WTC11 (cell line): ENCODE data around the gene OR1K1. TPM values are rescaled to one million over a fixed set of nuclear protein-coding genes. Genes with fewer than 3 reads are reported as not detected.

Experiments
- AR ChIP-seq: fragments of 250-450 bp; sonication (Bioruptor Pico); IDR thresholded peaks from 2 replicates; pipeline ENCODE4 v1.9.0; 2021; ENCODE audit warnings: mild to moderate bottlenecking
- ATF2 ChIP-seq: sonication (generic); formaldehyde crosslinking; IDR thresholded peaks from 2 replicates; pipeline ENCODE4 v1.8.1; 2022; ENCODE audit warnings: low read depth, missing genetic modification reagents, borderline replicate concordance
- ATF6 ChIP-seq: sonication (generic); formaldehyde crosslinking; IDR thresholded peaks from 2 replicates; pipeline ENCODE4 v1.8.1; 2023; ENCODE audit warnings: mild to moderate bottlenecking, missing genetic modification reagents
- CTCF ChIP-seq: fragments of 200-600 bp; IDR thresholded peaks from 2 replicates; pipeline ENCODE4 v1.8.0; 2022; ENCODE audit warnings: antibody characterized with exemption
- NFE2L1 ChIP-seq: sonication (generic); formaldehyde crosslinking; IDR thresholded peaks from 2 replicates; pipeline ENCODE4 v1.8.1; 2023; ENCODE audit warnings: missing genetic modification reagents
- NR3C1 ChIP-seq: sonication (generic); formaldehyde crosslinking; conservative IDR thresholded peaks from 2 replicates; pipeline ENCODE4 v1.8.1; 2023; ENCODE audit warnings: low read depth, mild to moderate bottlenecking, missing genetic modification reagents
- STAT6 ChIP-seq: sonication (generic); formaldehyde crosslinking; conservative IDR thresholded peaks from 2 replicates; pipeline ENCODE4 v1.8.1; 2023; ENCODE audit warnings: mild to moderate bottlenecking, low read depth, missing genetic modification reagents, moderate library complexity
- USF1 ChIP-seq: sonication (generic); formaldehyde crosslinking; IDR thresholded peaks from 2 replicates; pipeline ENCODE4 v1.8.0; 2022; ENCODE audit warnings: mild to moderate bottlenecking, missing genetic modification reagents
- ZNF263 ChIP-seq: sonication (generic); formaldehyde crosslinking; IDR thresholded peaks from 2 replicates; pipeline ENCODE4 v1.8.1; 2022; ENCODE audit warnings: low read depth, mild to moderate bottlenecking, moderate library complexity, missing genetic modification reagents
- ZNF281 ChIP-seq: sonication (generic); formaldehyde crosslinking; IDR thresholded peaks from 2 replicates; pipeline ENCODE4 v1.8.0; 2023; ENCODE audit warnings: mild to moderate bottlenecking, missing genetic modification reagents
- total RNA-seq: library from RNA; stranded (reverse); gene quantifications from 3 replicates; pipeline ENCODE4 v1.2.3, GENCODE V29; 2021

Gene OR1K1
- total RNA-seq, 1 experiment from 2014 or later, result not detected

GRCh38 chr9:122777935-122778627 is 21.8 kb upstream of the OR1K1 start (continued):
- no peak for TF ChIP-seq ZNF281 (CRISPR knock-in tag)
- no peak for TF ChIP-seq ATF2
- no peak for TF ChIP-seq STAT6 (CRISPR knock-in tag)
- no peak for TF ChIP-seq CTCF
- TF ChIP-seq USF1 (CRISPR knock-in tag), result no peak
- no peak for TF ChIP-seq AR (CRISPR knock-in tag)
- TF ChIP-seq ATF6, result no peak
- no peak for TF ChIP-seq ZNF263 (CRISPR knock-in tag)
- no peak for TF ChIP-seq NFE2L1 (CRISPR knock-in tag)
- TF ChIP-seq NR3C1 (CRISPR knock-in tag), result no peak
